H1 (cell line): ENCODE data around the gene TBCB. TPM values are rescaled to one million over a fixed set of nuclear protein-coding genes. Genes with fewer than 3 reads are reported as not detected.

Experiments
- CTCF ChIA-PET: fragments of 300-600 bp; sonication (Branson Sonifier 250); formaldehyde crosslinking; loops from one replicate; lab custom pipeline; 2021; ENCODE audit not compliant: partially characterized antibody; lab: Charles Lee
- POLR2A ChIA-PET: fragments of 300-600 bp; sonication (Branson Sonifier 250); formaldehyde crosslinking; loops from one replicate; lab custom pipeline; 2021; ENCODE audit warnings: inconsistent platforms; ENCODE audit not compliant: partially characterized antibody; lab: Charles Lee
- DNase-seq, 2 experiments: peaks; one replicate each; pipeline versions ENCODE4 v3.0.0 to v3.0.0-alpha.2; 2010 to 2022; ENCODE audit warnings: low spot score in 2 of 2, low read depth in 1 of 2, mixed read lengths in 1 of 2
- FAIRE-seq: peaks from 2 replicates; lab custom pipeline; 2011; peaks lifted over from hg19 to GRCh38; lab: Jason Lieb, UNC
- H2AFZ ChIP-seq: 2 replicates; pipeline ENCODE4 v1.8.1; 2012; ENCODE audit warnings: low read length, inconsistent platforms
- H2AK5ac ChIP-seq: 2 replicates; pipeline ENCODE4 v1.6.1; 2013; ENCODE audit warnings: low read depth, low read length
- H2BK120ac ChIP-seq: replicated peaks from 2 replicates; pipeline ENCODE3; 2013; ENCODE audit warnings: low read depth, low read length, inconsistent platforms
- H2BK12ac ChIP-seq: 2 replicates; pipeline ENCODE4 v1.6.1; 2013; ENCODE audit warnings: low read depth, low read length
- H2BK15ac ChIP-seq: 2 replicates; pipeline ENCODE4 v1.6.1; 2013; ENCODE audit warnings: low read length
- H2BK20ac ChIP-seq: 2 replicates; pipeline ENCODE4 v1.6.1; 2013; ENCODE audit warnings: low read length
- H2BK5ac ChIP-seq: 2 replicates; pipeline ENCODE4 v1.6.1; 2013; ENCODE audit warnings: low read depth, low read length
- H3K14ac ChIP-seq: 2 replicates; pipeline ENCODE4 v1.6.1; 2013; ENCODE audit warnings: inconsistent platforms; ENCODE audit not compliant: insufficient read length
- H3K18ac ChIP-seq: 2 replicates; pipeline ENCODE4 v1.6.1; 2013; ENCODE audit warnings: low read length; ENCODE audit errors: extremely low read depth
- H3K23ac ChIP-seq: 2 replicates; pipeline ENCODE4 v1.6.1; 2013; ENCODE audit warnings: inconsistent platforms; ENCODE audit not compliant: insufficient read length
- H3K23me2 ChIP-seq: 2 replicates; pipeline ENCODE4 v1.6.1; 2013; ENCODE audit warnings: low read depth, low read length
- H3K27ac ChIP-seq: 2 replicates; pipeline ENCODE4 v1.6.1; 2011; ENCODE audit warnings: low read depth, low read length, inconsistent platforms
- H3K27me3 ChIP-seq, 4 experiments: replicated peaks in 1 of 4; 1 replicate in 1 of 4; 2 replicates in 3 of 4; pipeline versions ENCODE4 v1.6.1 to v1.8.1; 2011 to 2013; ENCODE audit warnings: low read length in 3 of 4, mild to moderate bottlenecking in 3 of 4, inconsistent platforms in 2 of 4, mixed read lengths in 2 of 4, moderate library complexity in 1 of 4; ENCODE audit not compliant: control insufficient read depth in 3 of 4, insufficient read depth in 3 of 4; ENCODE audit errors: extremely low read depth in 1 of 4
- H3K36me3 ChIP-seq, 4 experiments: 2 replicates each; pipeline versions ENCODE4 v1.6.1 to v1.8.1; 2011 to 2013; ENCODE audit warnings: mild to moderate bottlenecking in 4 of 4, low read length in 3 of 4, moderate library complexity in 2 of 4, control low read depth in 1 of 4, inconsistent platforms in 1 of 4; ENCODE audit not compliant: insufficient read depth in 4 of 4, control insufficient read depth in 2 of 4
- H3K4ac ChIP-seq: replicated peaks from 2 replicates; pipeline ENCODE3; 2013; ENCODE audit warnings: low read length, low read depth, mixed read lengths, inconsistent platforms; ENCODE audit not compliant: insufficient read length
- H3K4me1 ChIP-seq, 4 experiments: replicated peaks in 1 of 4; 1 replicate in 1 of 4; 2 replicates in 3 of 4; pipeline versions ENCODE4 v1.6.1 to v1.8.1; 2011 to 2013; ENCODE audit warnings: low read length in 3 of 4, inconsistent platforms in 2 of 4, mixed read lengths in 1 of 4; ENCODE audit not compliant: insufficient read depth in 4 of 4, control insufficient read depth in 3 of 4
- H3K4me2 ChIP-seq, 2 experiments: 2 replicates each; pipeline versions ENCODE4 v1.6.1 to v1.8.1; 2011 to 2013; ENCODE audit warnings: low read depth in 2 of 2, low read length in 2 of 2, control low read depth in 1 of 2, inconsistent platforms in 1 of 2, mild to moderate bottlenecking in 1 of 2; ENCODE audit not compliant: insufficient read depth in 1 of 2
- H3K4me3 ChIP-seq, 4 experiments: fragments of 200-600, 300-600 bp in 1 of 4; sonication (generic), shearing (Covaris generic), sonication (Bioruptor Twin) in 1 of 4; 2 replicates each; pipeline versions ENCODE4 v1.5.1 to v1.8.1; 2011 to 2016; ENCODE audit warnings: low read length in 4 of 4, low read depth in 3 of 4, control low read depth in 2 of 4, inconsistent platforms in 2 of 4, mild to moderate bottlenecking in 2 of 4, mixed read lengths in 1 of 4, moderate library complexity in 1 of 4; ENCODE audit not compliant: insufficient read depth in 2 of 4; ENCODE audit errors: extremely low read depth in 1 of 4
- H3K56ac ChIP-seq: replicated peaks from 2 replicates; pipeline ENCODE3; 2013; ENCODE audit warnings: low read depth, mild to moderate bottlenecking, mixed read lengths, low read length, inconsistent platforms; ENCODE audit not compliant: insufficient read length
- H3K79me1 ChIP-seq: 2 replicates; pipeline ENCODE4 v1.6.1; 2013; ENCODE audit warnings: low read depth, low read length, control low read depth
- H3K79me2 ChIP-seq, 2 experiments: 2 replicates each; pipeline versions ENCODE4 v1.6.1 to v1.8.1; 2012 to 2013; ENCODE audit warnings: low read length in 2 of 2, mild to moderate bottlenecking in 2 of 2, inconsistent platforms in 1 of 2; ENCODE audit not compliant: insufficient read depth in 2 of 2, control insufficient read depth in 1 of 2
- H3K9ac ChIP-seq, 4 experiments: replicated peaks in 1 of 4; 1 replicate in 1 of 4; 2 replicates in 3 of 4; pipeline versions ENCODE4 v1.6.1 to v1.8.1; 2011 to 2013; ENCODE audit warnings: low read depth in 3 of 4, low read length in 3 of 4, control low read depth in 2 of 4, mild to moderate bottlenecking in 2 of 4, moderate library complexity in 2 of 4, inconsistent platforms in 1 of 4; ENCODE audit errors: extremely low read depth in 1 of 4
- H3K9me3 ChIP-seq, 2 experiments: 2 replicates each; pipeline versions ENCODE4 v1.6.1 to v1.8.1; 2012 to 2013; ENCODE audit warnings: mild to moderate bottlenecking in 2 of 2, moderate library complexity in 2 of 2, control low read depth in 1 of 2, inconsistent platforms in 1 of 2, low read depth in 1 of 2, low read length in 1 of 2, mixed read lengths in 1 of 2; ENCODE audit not compliant: insufficient read depth in 2 of 2
- H4K20me1 ChIP-seq, 2 experiments: replicated peaks in 1 of 2; 2 replicates each; pipeline versions ENCODE3 to v1.8.1; 2011 to 2013; ENCODE audit warnings: inconsistent platforms in 2 of 2, low read length in 2 of 2, mild to moderate bottlenecking in 1 of 2; ENCODE audit not compliant: insufficient read depth in 2 of 2, control insufficient read depth in 1 of 2
- H4K5ac ChIP-seq: 2 replicates; pipeline ENCODE4 v1.6.1; 2013; ENCODE audit warnings: low read length, low read depth, mixed read lengths, inconsistent platforms; ENCODE audit not compliant: insufficient read length
- H4K8ac ChIP-seq: 2 replicates; pipeline ENCODE4 v1.8.0; 2013; ENCODE audit warnings: mild to moderate bottlenecking, moderate library complexity, low read length, inconsistent platforms; ENCODE audit not compliant: insufficient read depth; ENCODE audit errors: extremely low read depth
- H4K91ac ChIP-seq: replicated peaks from 2 replicates; pipeline ENCODE3; 2013; ENCODE audit warnings: low read length, mixed read lengths, inconsistent platforms; ENCODE audit not compliant: insufficient read length
- ATF3 ChIP-seq: IDR thresholded peaks from 2 replicates; pipeline ENCODE4 v1.6.1; 2011; ENCODE audit warnings: low read depth, mild to moderate bottlenecking, low read length; ENCODE audit not compliant: insufficient read depth
- RBBP5 ChIP-seq: IDR thresholded peaks from 2 replicates; pipeline ENCODE4 v1.7.1; 2012; ENCODE audit warnings: low read depth, mild to moderate bottlenecking, inconsistent platforms, low read length, moderate library complexity, borderline replicate concordance
- SAP30 ChIP-seq: fragments of 300-600 bp; sonication (generic); IDR thresholded peaks from 2 replicates; pipeline ENCODE4 v1.7.1; 2012; ENCODE audit warnings: low read length, moderate library complexity, mild to moderate bottlenecking, inconsistent platforms; ENCODE audit not compliant: insufficient read depth, insufficient replicate concordance
- USF2 ChIP-seq: IDR thresholded peaks from 2 replicates; pipeline ENCODE4 v1.6.1; 2011; ENCODE audit warnings: low read length, improper control_type of control experiment
- ZNF274 ChIP-seq: IDR thresholded peaks from 2 replicates; pipeline ENCODE4 v1.7.0; 2012; ENCODE audit warnings: low read length, borderline replicate concordance; ENCODE audit errors: extremely low read depth
- WGBS, 2 experiments: shearing (Covaris generic) in 1 of 2; methylation state at CpG; one replicate each; pipeline versions ENCODE4 v1.1.6 to v1.1.7; 2013 to 2015; ENCODE audit warnings: low lambda C conversion rate in 2 of 2, mixed read lengths in 2 of 2, inconsistent platforms in 1 of 2, low coverage in 1 of 2, missing lambda C conversion rate in 1 of 2; ENCODE audit not compliant: insufficient replicate concordance in 2 of 2, insufficient coverage in 1 of 2, insufficient read length in 1 of 2; ENCODE audit errors: extremely low coverage in 1 of 2, missing lambda C conversion rate in 1 of 2; 5-methylcytosine and 5-hydroxymethylcytosine counted together
- polyA plus RNA-seq, 7 experiments: library from polyadenylated mRNA; depleted of rRNA in 3 of 7; stranded (reverse) in 5 of 7; unstranded in 2 of 7; fragments of >200 nt in 5 of 7; fragments of 200-250 nt in 2 of 7; gene quantifications; 1 replicate in 5 of 7; 2 replicates in 1 of 7; 4 replicates in 1 of 7; pipeline versions ENCODE4 v1.2.1 to v1.2.3, GENCODE V29; 2011 to 2013; ENCODE audit warnings: missing spikeins in 2 of 7, mixed read lengths in 2 of 7
- total RNA-seq: library from RNA; stranded (reverse); fragmentation: NEBNext Ultra II Directional; extraction: Animal tissue kit (Norgen Biotek cat#: 25700); gene quantifications from 2 replicates; pipeline ENCODE4 v1.2.1, GENCODE V29; 2021

The TBCB gene
- total and polyA plus RNA-seq, 2 of the 8 experiments (the other 6 are each of a cell fraction or from before 2014, with no cell fraction given), result 153 to 286 TPM

- H3K23ac ChIP-seq, result no peak overlapping the region
- CTCF ChIA-PET, result no interaction called here
- H2BK120ac ChIP-seq, result no peak overlapping the region
- peaks cover 10 to 31% (median 25%) of the 10 kb centered on the region in 4 experiments; a peak in 7 of 8 replicates for H3K36me3 ChIP-seq
- H3K56ac ChIP-seq, result no peak overlapping the region
- H4K20me1 ChIP-seq, result peaks cover 3 to 7% of the 10 kb centered on the region in 2 experiments
- H2AK5ac ChIP-seq, result no peak overlapping the region
- no peak overlapping the region for H3K4me2 ChIP-seq
- H4K91ac ChIP-seq, result no peak overlapping the region
- H4K5ac ChIP-seq, result no peak overlapping the region
- H2BK15ac ChIP-seq, result no peak overlapping the region
- H3K27me3 ChIP-seq, result no peaks in the 10 kb centered on the region
- FAIRE-seq (no peak), DNase-seq (no peak)
- H3K4me3 ChIP-seq, result no peak overlapping the region
- no peak overlapping the region; the same call in 1 of the 2 replicates for H2BK5ac ChIP-seq
- H3K18ac ChIP-seq, result no peak overlapping the region
- 0 out of 2 replicates have a peak overlapping the region, but pooled peaks have one; percentile 3 for H4K8ac ChIP-seq
- POLR2A ChIA-PET, result interaction anchor here (1.5 kb wide), 1 partner anchor 8 kb away, joined by 3 read pairs; no protein-coding TSS in a partner anchor
- H3K79me1 ChIP-seq, result peaks cover 6% of the 10 kb centered on the region; the same call in 1 of the 2 replicates
- no peak overlapping the region; the same call in 1 of the 2 replicates for H3K27ac ChIP-seq
- no peaks in the 10 kb centered on the region for H3K9me3 ChIP-seq
- H3K9ac ChIP-seq, result no peak overlapping the region
- H3K79me2 ChIP-seq, result peaks cover 0 to 3% of the 10 kb centered on the region in 2 experiments; a peak in 1 of 4 replicates
- peaks cover 0 to 7% (median under 1%) of the 10 kb centered on the region in 4 experiments; a peak in 4 of 7 replicates for H3K4me1 ChIP-seq
- 93% methylated on average over 46 of the region's 49 CpGs; no CpG with 5 or more reads in 1 of the 2 experiments for WGBS, 2 experiments
- H3K14ac ChIP-seq, result no peak overlapping the region
- H2BK20ac ChIP-seq, result no peak overlapping the region
- H3K23me2 ChIP-seq, result no peaks in the 10 kb centered on the region
- no peak overlapping the region for H2AFZ ChIP-seq
- H2BK12ac ChIP-seq, result no peak overlapping the region
- no peak overlapping the region for H3K4ac ChIP-seq
- TF ChIP-seq ZNF274 (no peak), USF2 (no peak), RBBP5 (no peak), ATF3 (no peak), SAP30 (no peak)
Measured at GRCh38 chr19:36121486-36122124, 6.3 kb downstream of the TBCB start.
